Ectodermal cell (in vitro differentiated cells): ENCODE data around the gene OR2F2.

ENCODE experiments used
- H3K27ac ChIP-seq: 2 replicates; pipeline ENCODE4 v1.7.0; 2013; ENCODE audit warnings: mild to moderate bottlenecking, low read depth, low read length; ENCODE audit not compliant: insufficient read depth, poor library complexity, severe bottlenecking
- H3K27me3 ChIP-seq: 2 replicates; pipeline ENCODE4 v1.7.0; 2013; ENCODE audit warnings: mild to moderate bottlenecking, low read length; ENCODE audit not compliant: insufficient read depth, control insufficient read depth, poor library complexity, severe bottlenecking
- H3K36me3 ChIP-seq: one replicate; pipeline ENCODE4 v1.7.0; 2013; ENCODE audit warnings: low read length; ENCODE audit not compliant: control insufficient read depth, insufficient read depth
- H3K4me1 ChIP-seq: one replicate; pipeline ENCODE4 v1.7.0; 2013; ENCODE audit warnings: low read length; ENCODE audit not compliant: control insufficient read depth, insufficient read depth
- H3K4me3 ChIP-seq: 2 replicates; pipeline ENCODE4 v1.7.0; 2013; ENCODE audit warnings: low read depth, low read length, control low read depth; ENCODE audit not compliant: insufficient read depth
- H3K9me3 ChIP-seq: 2 replicates; pipeline ENCODE4 v1.7.0; 2013; ENCODE audit warnings: mild to moderate bottlenecking, low read length, moderate library complexity; ENCODE audit not compliant: control insufficient read depth
- WGBS, 2 experiments: methylation state at CpG; one replicate each; pipeline ENCODE4 v1.1.7; 2013; ENCODE audit warnings: missing lambda C conversion rate in 2 of 2; 5-methylcytosine and 5-hydroxymethylcytosine counted together

The OR2F2 gene

GRCh38 chr7:143975617-143976016 lies 40.6 kb downstream of the OR2F2 start:
- 75 to 77% methylated on average over 1 of the region's 1 CpG for WGBS, 2 experiments
- no peaks in the 10 kb centered on the region for H3K27me3 ChIP-seq

GRCh38 chr7:143978585-143978984 lies 43.6 kb downstream of the OR2F2 start:
- no peak overlapping the region for H3K27ac ChIP-seq
- no peaks in the 10 kb centered on the region for H3K4me1 ChIP-seq
- H3K27me3 ChIP-seq, result no peaks in the 10 kb centered on the region
- H3K9me3 ChIP-seq, result no peaks in the 10 kb centered on the region
- no peak overlapping the region for H3K4me3 ChIP-seq
- H3K36me3 ChIP-seq, result no peaks in the 10 kb centered on the region
- WGBS, 2 experiments, result 87 to 100% methylated on average over 2 of the region's 2 CpGs

More at GRCh38 chr7:143975617-143976016, 40.6 kb downstream of the OR2F2 start:
- H3K4me1 ChIP-seq, result no peaks in the 10 kb centered on the region
- H3K27ac ChIP-seq, result no peak overlapping the region
- H3K9me3 ChIP-seq, result no peaks in the 10 kb centered on the region
- H3K36me3 ChIP-seq, result no peaks in the 10 kb centered on the region
- no peak overlapping the region for H3K4me3 ChIP-seq

DNA sequence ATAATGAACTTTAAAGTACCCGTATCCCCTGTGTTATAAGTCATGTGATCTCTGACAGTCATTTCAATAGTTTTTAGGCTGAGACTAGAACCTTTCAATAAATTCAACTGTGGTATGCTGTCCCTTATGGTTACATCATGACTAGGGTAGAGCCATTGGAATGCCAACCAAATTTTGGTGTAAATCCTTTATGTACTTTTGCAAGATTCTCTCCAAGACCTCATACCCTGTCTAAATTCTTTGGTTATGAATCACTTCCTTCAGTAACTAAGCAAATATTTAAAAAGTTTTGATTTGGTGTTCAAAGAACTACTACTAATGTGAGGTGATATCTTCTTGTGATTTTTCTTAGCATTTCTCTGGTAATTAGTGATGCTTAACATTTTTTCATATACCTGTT lies 44.3 kb downstream of the OR2F2 start:
- no peak overlapping the region for H3K27ac ChIP-seq
- no peaks in the 10 kb centered on the region for H3K36me3 ChIP-seq
- 95 to 100% methylated on average over 1 of the region's 1 CpG for WGBS, 2 experiments
- no peaks in the 10 kb centered on the region for H3K4me1 ChIP-seq
- H3K27me3 ChIP-seq, result no peaks in the 10 kb centered on the region
- H3K4me3 ChIP-seq, result no peak overlapping the region
- H3K9me3 ChIP-seq, result no peaks in the 10 kb centered on the region

DNA sequence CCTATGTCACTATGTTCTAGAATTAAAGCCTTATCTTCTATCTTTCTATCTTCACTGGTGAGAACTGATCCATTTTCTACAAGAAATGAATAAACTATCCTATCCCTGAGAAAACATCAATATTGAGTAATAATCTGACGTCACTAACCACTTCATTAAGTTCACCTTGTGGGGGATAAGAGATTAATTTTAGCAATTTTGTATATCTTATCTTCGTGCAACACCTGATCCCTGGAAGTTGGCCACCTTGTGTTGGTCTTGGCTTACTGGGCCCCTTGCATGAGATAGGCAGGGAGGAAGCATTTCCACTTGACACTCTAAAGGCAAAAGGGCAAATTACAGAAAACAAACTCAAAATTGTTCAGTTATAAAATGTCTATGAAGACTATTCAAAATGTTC lies 45.0 kb downstream of the OR2F2 start:
- Histone ChIP-seq H3K27me3 (no peaks in the 10 kb centered on the region), H3K4me1 (no peaks in the 10 kb centered on the region), H3K27ac (no peak overlapping the region), H3K9me3 (no peaks in the 10 kb centered on the region), H3K4me3 (no peak overlapping the region), H3K36me3 (no peaks in the 10 kb centered on the region)
- 79 to 89% methylated on average over 1 to 2 of the region's 2 CpGs for WGBS, 2 experiments

DNA sequence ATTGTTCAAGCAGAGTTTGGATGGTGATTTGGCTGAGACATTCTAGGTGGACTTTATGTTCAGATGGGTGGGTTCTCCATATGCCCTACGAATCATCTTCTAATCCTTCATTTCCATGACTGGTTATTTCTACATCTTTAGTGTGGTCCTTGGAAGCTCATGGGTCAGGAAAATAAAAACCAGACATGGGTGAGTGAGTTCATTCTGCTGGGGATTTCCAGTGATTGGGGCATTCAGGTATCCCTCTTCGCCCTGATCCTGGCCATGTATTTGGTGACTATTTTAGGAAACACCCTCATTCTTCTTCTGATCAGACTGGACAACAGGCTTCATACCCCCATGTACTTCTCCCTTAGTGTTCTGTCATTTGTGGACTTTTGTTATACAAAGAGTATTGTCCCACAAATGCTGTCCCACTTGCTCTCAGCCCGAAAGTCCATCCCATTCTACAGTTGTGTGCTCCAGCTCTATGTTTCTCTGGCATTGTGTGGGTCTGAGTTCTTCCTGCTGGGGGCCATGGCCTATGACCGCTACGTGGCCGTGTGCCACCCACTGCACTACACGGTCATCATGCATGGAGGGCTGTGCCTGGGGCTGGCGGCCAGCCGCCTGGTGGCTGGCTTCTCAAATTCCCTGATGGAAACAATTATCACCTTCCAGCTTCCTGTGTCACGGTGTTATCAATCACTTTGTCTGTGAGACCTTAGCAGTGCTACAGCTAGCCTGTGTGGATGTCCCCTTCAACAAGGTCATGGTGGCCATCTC lies 45.9 kb downstream of the OR2F2 start:
- Histone ChIP-seq H3K4me3 (no peak overlapping the region), H3K36me3 (no peaks in the 10 kb centered on the region), H3K4me1 (no peaks in the 10 kb centered on the region), H3K9me3 (no peaks in the 10 kb centered on the region), H3K27ac (no peak overlapping the region), H3K27me3 (no peaks in the 10 kb centered on the region)
- WGBS, 2 experiments, result 93 to 95% methylated on average over 9 to 10 of the region's 10 CpGs

DNA sequence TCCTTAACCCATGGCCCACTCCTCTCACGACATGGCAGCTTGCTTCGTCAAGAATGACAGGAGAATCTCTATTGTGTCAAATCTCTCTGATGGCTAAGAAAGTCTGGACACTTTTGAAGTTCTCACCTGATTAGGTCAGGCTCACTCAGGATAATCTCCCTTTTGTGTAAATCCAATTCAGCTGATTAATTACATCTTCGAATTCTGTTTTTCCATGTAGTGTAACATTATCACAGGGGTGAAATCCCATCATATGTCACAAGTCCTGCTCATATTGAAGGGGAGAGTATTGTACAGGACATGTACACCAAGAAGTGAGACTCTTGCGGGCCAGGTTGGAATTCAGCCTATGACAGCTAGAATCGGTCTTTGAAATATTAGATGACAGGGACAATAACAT lies 48.9 kb downstream of the OR2F2 start:
- H3K27me3 ChIP-seq, result no peaks in the 10 kb centered on the region
- H3K4me3 ChIP-seq, result no peak overlapping the region
- no peaks in the 10 kb centered on the region for H3K36me3 ChIP-seq
- no peaks in the 10 kb centered on the region for H3K9me3 ChIP-seq
- 93 to 94% methylated on average over 4 to 5 of the region's 5 CpGs for WGBS, 2 experiments
- no peaks in the 10 kb centered on the region for H3K4me1 ChIP-seq
- no peak overlapping the region for H3K27ac ChIP-seq
